LNCAP (cell line): ENCODE results near the gene SLC35F2.

Experiments used
- TF ChIP-seq, protein P1 (sequence below): fragments of 450-650 bp; IDR thresholded peaks from 2 replicates; pipeline ENCODE4 v1.5.1; 2017; ENCODE audit warnings: mild to moderate bottlenecking

Gene SLC35F2

DNA sequence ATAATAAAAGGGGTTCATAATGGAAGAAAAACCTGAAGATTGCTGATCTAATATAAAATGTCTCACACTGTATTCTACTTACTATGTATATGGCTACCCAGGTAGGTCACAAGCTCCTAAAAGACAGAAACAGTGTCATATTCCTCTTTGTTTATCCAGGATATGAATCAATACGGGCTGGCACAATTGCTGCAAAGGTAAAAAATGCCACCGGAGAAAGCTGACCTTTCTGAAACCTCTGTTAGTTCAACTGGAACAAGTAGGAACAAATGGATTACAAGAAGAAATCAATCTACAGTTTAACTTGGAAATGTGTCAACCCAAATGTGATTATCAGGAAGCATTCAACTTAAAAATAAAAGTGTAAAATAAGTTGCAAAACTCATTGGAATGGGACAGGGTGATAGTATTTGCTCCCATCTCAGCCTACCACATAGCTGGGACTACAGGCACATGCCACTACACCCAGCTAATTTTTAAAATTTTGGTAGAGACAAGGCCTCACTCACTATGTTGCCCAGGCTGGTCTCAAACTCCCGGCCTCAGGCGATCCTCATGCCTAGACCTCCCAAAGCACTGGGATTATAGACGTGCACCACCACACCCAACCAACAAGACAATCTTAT lies 27.6 kb downstream of the SLC35F2 start:
- TF ChIP-seq, protein P1, sequence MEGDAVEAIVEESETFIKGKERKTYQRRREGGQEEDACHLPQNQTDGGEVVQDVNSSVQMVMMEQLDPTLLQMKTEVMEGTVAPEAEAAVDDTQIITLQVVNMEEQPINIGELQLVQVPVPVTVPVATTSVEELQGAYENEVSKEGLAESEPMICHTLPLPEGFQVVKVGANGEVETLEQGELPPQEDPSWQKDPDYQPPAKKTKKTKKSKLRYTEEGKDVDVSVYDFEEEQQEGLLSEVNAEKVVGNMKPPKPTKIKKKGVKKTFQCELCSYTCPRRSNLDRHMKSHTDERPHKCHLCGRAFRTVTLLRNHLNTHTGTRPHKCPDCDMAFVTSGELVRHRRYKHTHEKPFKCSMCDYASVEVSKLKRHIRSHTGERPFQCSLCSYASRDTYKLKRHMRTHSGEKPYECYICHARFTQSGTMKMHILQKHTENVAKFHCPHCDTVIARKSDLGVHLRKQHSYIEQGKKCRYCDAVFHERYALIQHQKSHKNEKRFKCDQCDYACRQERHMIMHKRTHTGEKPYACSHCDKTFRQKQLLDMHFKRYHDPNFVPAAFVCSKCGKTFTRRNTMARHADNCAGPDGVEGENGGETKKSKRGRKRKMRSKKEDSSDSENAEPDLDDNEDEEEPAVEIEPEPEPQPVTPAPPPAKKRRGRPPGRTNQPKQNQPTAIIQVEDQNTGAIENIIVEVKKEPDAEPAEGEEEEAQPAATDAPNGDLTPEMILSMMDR = no peak

DNA sequence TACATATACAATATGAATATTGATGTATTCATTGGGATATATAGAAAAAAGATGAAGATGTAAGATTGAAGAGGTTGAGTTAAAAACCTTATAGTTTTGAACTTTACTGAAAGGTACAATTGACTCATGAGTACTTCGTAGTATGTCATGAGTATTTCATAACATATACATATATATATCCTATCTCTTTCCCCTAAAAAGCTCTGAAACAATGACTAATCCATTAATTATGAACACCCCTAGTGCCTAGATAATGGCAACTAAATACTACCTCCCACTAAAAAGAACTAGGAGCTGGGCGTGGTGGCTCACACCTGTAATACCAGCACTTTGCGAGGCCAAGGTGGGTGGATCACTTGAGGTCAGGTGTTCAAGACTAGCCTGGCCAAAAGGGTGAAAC lies 31.5 kb downstream of the SLC35F2 start:
- TF ChIP-seq, protein P1 = no peak

DNA sequence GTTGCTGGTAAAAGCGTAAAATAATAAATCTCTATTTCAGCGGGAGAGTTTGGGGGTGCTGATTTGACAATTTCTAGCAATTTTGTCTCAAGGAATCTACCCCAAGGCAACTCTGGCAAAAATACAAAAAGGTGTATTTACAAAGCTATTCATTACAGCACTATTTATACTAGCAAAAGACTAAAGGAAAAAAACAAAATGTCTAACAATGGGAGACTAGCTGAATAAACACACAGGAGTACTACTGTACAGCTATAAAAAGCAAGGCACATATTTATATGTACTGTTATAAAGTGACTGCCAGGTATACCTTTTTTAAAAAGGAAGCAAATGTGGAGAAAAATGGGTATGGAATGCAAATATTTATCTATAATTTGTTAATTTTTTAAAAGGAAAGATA lies 32.7 kb downstream of the SLC35F2 start:
- TF ChIP-seq, protein P1 = no peak

DNA sequence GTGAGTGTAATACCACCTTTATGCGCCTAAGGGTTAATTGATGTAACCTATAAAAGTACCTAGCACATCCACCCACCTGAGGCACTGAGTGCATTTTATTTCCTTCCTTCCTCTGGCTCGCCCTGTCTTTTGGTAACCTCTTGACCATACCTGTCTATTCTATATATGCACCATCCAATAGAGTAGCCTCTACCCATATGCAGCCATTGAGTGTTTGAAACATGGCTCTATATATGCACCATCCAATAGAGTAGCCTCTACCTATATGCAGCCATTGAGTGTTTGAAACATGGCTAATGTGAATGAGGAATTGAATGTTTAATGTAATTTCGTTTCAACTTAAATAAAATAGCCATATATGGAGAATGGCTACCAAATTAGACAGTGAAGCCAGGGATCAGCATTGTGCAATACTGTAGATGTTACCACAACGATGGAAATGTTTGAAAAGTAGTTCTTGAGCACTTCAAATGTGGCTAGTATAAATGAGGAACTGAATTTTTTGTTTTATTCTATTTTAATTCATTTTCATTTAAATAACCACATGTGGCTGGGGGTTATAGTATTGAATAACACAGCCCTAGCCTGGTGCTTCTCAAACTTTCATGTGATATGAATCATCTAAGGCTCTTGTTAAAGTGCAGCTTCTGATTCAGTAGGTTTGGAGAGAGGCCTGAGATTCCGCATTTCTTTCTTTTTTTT lies 33.8 kb downstream of the SLC35F2 start:
- TF ChIP-seq, protein P1 = no peak

DNA sequence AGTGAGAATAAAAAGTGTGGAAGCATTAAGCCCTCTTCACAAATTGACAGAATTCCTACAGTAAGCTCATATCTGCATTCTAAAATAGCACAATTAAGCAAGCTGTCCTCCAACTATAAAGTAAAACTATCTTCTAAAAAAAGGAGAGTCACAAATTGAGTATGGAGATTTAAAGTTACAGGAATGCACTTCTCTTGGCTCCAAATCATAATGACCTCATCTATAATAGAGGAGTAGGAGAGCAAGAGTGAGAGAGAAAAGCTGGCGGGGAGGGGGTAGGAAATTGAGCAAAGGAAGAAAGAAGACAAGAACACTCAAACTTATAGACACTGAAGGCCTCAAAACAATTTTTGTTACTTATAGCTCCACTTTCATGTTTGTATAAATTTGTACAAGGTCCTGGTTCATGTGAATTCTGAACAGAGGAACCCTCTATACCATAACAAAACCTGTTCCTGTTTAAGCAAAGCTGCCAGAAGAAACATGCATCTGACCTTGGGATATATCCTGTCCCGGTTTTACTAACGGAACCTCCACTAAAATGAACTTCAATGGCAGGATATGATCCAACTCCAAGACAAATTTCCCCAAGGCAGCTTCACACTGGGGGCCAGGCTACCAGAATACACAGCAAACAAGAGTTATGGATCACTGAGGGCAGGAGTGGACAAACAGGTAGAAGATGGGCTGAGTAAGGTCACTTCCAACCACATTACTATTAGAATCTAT lies 37.2 kb downstream of the SLC35F2 start:
- TF ChIP-seq, protein P1 = no peak

DNA sequence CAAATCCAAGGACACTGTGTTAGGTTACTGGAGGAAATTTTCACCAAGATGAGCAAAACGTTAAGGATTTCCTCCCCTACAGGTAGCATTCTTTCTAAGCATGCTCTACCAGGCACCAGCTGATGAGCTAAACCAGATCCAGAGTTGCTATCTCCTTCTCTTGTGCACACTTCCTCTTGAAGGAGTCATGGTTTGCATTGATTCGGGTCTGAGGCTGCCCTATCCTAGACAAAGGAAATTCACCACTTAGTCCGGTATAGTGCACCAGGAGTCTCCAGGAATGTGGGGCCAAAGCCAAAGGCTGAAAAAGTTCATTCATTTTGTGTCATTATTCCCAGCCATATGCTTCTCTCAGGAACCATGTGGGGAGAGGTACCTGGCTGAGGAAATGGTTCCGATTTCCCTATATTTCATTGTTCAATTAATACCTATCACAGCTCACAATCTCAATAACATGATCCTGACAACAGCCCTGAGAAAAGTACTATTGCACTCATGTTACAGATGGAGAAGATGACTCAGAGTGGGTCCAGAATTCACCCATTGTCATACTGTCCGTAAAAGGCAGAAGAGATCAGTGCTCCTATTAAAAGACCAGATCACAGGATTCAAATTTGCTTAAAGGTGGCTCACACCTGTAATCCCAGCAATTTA lies 39.1 kb downstream of the SLC35F2 start:
- TF ChIP-seq, protein P1 = no peak

DNA sequence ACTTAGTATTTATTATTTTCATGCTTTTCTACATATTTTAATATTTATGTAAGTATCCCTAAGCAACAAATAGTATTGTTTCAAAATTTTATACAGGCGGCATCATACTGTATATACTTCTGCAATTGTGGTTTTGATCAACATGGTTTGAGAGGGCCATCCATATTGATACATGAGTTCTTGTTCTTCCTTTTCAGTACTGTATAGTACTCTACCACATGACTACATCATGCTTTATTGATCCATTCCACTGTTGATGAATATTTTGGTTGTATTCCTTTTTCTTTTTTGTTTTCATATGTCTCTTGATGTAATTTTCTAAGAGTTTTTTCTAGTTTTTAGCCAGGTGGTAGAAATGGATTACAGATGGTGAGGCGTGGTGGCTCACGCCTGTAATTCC lies 40.1 kb downstream of the SLC35F2 start:
- TF ChIP-seq, protein P1 = no peak
